Thoracic aorta (tissue), 2 donors: ENCODE data around the gene GPD2. TPM values are rescaled to one million over a fixed set of nuclear protein-coding genes. Genes with fewer than 3 reads are reported as not detected.
"Not testable (repeated sequence)": the region's sequence is repeated elsewhere in the genome, so short reads cannot be mapped to it uniquely, and the experiment has no call there.

Source experiments
- ATAC-seq: fragments of 150-250 bp; one replicate; pipeline ENCODE4 v1.8.0; 2017; ENCODE audit warnings: low read depth; ENCODE audit not compliant: insufficient number of reproducible peaks, low FRiP score
- DNase-seq: peaks from one replicate; pipeline ENCODE4 v3.0.0-alpha.2; 2020; ENCODE audit warnings: low spot score
- H3K27ac ChIP-seq, 2 donors: fragments of 200-600 bp; sonication (generic); 1 replicate in 1 of 2; 2 replicates in 1 of 2; pipeline ENCODE4 v1.5.1; 2016; ENCODE audit warnings: mild to moderate bottlenecking in 2 of 2, moderate library complexity in 2 of 2
- H3K27me3 ChIP-seq: fragments of 200-600 bp; sonication (generic); replicated peaks from 2 replicates; pipeline ENCODE4 v1.6.0; 2016; ENCODE audit warnings: mild to moderate bottlenecking; ENCODE audit not compliant: insufficient read depth
- H3K36me3 ChIP-seq: fragments of 200-600 bp; sonication (generic); one replicate; pipeline ENCODE4 v1.5.1; 2016
- H3K4me1 ChIP-seq, 2 donors: fragments of 200-600 bp; sonication (generic); 1 replicate in 1 of 2; 2 replicates in 1 of 2; pipeline versions ENCODE4 v1.5.1 to v1.6.0; 2016; ENCODE audit warnings: low read depth in 2 of 2, mild to moderate bottlenecking in 1 of 2; ENCODE audit not compliant: control insufficient read depth in 1 of 2
- H3K4me3 ChIP-seq: fragments of 200-600 bp; sonication (generic); 2 replicates; pipeline ENCODE4 v1.5.1; 2016; ENCODE audit warnings: mild to moderate bottlenecking
- H3K9me3 ChIP-seq: fragments of 200-600 bp; sonication (generic); 2 replicates; pipeline ENCODE4 v1.5.1; 2016
- total RNA-seq, 2 donors: library from RNA; depleted of rRNA; stranded (reverse); fragments of >200 nt; gene quantifications; one replicate each; pipeline versions ENCODE4 v1.1.0 to v1.2.3, GENCODE V29; 2016
- TF ChIP-seq, protein P1 (sequence below): fragments of 200-600 bp; sonication (generic); IDR thresholded peaks from one replicate; pipeline ENCODE4 v1.5.1; 2019; ENCODE audit warnings: antibody characterized with exemption

Gene GPD2
- total RNA-seq, 2 donors from 2014 or later, result 13.7 to 31.7 TPM

DNA sequence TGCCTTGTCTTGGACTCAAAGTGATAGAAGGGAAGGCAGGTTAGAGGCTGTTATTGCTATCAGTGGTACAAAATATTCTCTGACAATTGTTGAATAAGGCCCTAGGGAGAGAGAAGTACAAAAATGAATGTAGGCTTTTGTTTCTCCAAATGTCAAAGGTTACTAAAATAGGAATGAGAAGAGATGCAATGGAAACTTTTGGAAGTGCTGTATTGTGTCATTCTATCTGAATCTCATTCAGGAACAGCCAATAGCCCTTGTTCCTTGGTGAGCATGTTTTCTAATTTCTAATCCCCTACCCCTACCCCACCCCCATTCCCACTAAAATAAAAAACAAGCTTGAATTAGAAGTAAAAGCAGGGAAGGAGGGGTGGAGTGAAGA is 166.4 kb downstream of the GPD2 start:
- Histone ChIP-seq H3K4me1 (no peaks in the 10 kb centered on the region), H3K36me3 (no peaks in the 10 kb centered on the region), H3K4me3 (no peak overlapping the region), H3K27me3 (no peaks in the 10 kb centered on the region), H3K9me3 (no peaks in the 10 kb centered on the region), H3K27ac (no peak overlapping the region)
- TF ChIP-seq, protein P1, sequence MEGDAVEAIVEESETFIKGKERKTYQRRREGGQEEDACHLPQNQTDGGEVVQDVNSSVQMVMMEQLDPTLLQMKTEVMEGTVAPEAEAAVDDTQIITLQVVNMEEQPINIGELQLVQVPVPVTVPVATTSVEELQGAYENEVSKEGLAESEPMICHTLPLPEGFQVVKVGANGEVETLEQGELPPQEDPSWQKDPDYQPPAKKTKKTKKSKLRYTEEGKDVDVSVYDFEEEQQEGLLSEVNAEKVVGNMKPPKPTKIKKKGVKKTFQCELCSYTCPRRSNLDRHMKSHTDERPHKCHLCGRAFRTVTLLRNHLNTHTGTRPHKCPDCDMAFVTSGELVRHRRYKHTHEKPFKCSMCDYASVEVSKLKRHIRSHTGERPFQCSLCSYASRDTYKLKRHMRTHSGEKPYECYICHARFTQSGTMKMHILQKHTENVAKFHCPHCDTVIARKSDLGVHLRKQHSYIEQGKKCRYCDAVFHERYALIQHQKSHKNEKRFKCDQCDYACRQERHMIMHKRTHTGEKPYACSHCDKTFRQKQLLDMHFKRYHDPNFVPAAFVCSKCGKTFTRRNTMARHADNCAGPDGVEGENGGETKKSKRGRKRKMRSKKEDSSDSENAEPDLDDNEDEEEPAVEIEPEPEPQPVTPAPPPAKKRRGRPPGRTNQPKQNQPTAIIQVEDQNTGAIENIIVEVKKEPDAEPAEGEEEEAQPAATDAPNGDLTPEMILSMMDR, result no peak
- DNase-seq, result no peak
- ATAC-seq, result no peak

DNA sequence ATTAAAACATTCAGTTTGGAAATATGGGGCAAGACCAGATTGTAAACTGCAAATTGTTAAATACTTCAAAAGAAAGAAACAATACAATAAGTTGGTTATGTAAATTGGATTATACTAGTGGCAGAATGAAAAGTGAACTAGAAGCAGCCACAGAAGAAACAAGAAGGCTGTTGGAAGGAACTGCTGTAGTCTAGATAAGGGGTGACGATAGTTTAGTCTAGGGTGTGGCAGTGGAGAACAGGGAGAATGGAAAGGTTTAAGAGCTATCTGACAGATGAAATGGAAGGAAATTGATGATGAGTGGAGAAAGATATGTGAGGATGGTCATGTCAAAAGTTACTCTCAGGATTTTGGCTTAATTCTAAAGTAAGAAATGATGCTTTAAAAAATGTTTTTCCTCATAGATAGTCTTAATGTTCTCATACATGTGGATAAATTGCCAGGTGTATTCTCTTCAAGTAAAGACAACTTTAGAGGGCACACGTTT is 179.7 kb downstream of the GPD2 start:
- ATAC-seq (no peak), DNase-seq (no peak)
- no peaks in the 10 kb centered on the region for H3K36me3 ChIP-seq
- H3K4me1 ChIP-seq, result no peaks in the 10 kb centered on the region
- no peak overlapping the region for H3K27ac ChIP-seq
- H3K4me3 ChIP-seq, result no peak overlapping the region
- no peaks in the 10 kb centered on the region for H3K27me3 ChIP-seq
- H3K9me3 ChIP-seq, result no peaks in the 10 kb centered on the region
- TF ChIP-seq, protein P1, result no peak

DNA sequence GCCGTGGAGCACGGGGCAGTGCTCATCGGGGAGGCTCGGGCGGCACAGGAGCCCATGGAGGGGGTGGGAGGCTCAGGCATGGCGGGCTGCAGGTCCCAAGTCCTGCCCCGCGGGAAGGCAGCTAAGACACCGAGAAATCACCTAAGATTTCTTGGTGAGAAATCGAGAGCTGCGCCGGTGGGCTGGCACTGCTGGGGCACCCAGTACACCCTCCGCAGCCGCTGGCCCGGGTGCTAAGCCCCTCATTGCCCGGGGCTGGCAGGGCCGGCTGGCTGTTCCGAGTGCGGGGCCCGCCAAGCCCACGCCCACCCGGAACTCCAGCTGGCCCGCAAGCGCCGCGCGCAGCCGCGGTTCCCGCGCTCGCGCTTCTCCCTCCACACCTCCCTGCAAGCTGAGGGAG is 181.9 kb downstream of the GPD2 start:
- not testable (repeated sequence) for H3K36me3 ChIP-seq, H3K27me3 ChIP-seq, H3K4me3 ChIP-seq, ATAC-seq, H3K9me3 ChIP-seq, H3K4me1 ChIP-seq, DNase-seq, H3K27ac ChIP-seq

DNA sequence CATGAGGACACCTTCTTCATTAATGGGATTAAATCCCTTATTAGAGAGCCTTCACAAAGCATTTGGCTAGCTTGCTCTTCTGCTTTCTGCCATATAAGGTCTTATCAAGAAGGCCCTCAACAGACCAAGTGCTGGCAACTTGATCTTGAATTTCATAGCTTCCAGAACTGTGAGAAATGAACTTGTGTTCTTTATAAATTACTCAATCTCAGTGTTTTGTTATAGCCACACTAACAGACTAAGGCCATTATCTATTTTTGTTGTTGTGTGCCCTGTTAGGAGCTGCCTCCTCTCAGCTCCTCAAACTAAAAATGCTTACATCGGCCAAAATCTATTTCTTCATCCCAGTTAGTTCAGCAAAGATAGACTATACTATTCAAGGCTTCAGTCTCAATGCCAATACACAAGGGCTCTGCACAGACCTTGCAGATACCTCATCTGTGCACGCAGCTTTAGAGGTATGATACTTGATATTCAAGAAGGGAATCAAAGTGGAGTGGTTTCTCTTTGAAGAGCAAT is 182.9 kb downstream of the GPD2 start:
- H3K36me3 ChIP-seq, result no peaks in the 10 kb centered on the region
- DNase-seq (no peak), ATAC-seq (no peak)
- TF ChIP-seq, protein P1, result no peak
- H3K9me3 ChIP-seq, result no peaks in the 10 kb centered on the region
- H3K4me1 ChIP-seq, result no peaks in the 10 kb centered on the region
- H3K4me3 ChIP-seq, result no peak overlapping the region
- no peak overlapping the region for H3K27ac ChIP-seq
- no peaks in the 10 kb centered on the region for H3K27me3 ChIP-seq

DNA sequence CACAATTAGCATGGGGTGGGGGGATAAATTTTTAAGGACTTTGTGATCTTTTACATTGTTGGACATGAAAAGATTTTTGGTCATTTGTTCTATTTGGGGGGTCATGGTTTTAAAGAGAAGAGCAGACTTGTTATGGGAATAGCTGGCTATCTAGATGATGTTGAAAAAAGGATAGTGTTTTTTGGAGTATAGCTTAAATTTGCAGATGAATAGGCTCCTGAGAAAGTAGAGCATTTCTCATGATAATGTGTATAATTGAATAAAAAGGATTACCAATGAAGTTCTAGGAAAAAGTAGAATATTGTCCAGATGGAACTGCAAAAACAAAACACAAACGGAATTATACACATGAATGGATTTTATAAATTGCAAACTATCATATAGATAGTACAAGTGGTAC is 186.3 kb downstream of the GPD2 start:
- H3K4me3 ChIP-seq, result no peak overlapping the region
- H3K27me3 ChIP-seq, result no peaks in the 10 kb centered on the region
- no peak for ATAC-seq
- no peak for DNase-seq
- H3K9me3 ChIP-seq, result peaks cover 6% of the 10 kb centered on the region
- no peaks in the 10 kb centered on the region for H3K36me3 ChIP-seq
- no peaks in the 10 kb centered on the region for H3K4me1 ChIP-seq
- no peak overlapping the region for H3K27ac ChIP-seq
- TF ChIP-seq, protein P1, result no peak
